ENCODE measurements around the gene GCK.

Gene GCK

DNA sequence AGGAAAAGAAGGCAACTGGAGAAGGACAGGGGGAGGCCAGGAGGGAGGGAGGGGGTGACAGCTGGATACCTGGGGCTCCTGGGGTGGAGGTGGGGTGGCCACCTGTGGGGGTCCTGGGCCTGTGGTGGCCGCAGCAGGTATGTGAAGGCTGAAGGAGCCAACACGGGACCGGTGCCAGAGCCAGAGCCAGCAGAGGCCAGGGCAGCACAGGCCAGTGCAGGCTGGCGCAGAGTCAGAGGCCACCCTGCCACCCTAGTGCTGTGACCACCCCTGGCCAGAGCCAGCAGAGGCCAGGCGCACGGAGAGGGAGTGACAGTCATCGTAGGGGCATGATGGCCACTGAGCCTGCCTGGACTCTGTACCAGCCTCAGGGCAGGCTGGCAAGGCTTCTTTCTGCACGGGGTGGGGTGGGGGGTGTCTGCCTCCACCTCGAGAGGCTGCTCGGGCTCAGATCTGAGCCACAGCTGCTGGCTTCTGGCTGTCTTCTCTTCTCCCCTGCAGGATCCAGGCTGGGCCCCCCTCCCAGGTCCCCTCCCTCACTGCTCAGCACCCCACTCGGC, 40.4 kb upstream of the GCK start:
- no peak for DNase-seq
- Histone ChIP-seq H3K9me3 (no peaks in the 10 kb centered on the region), H3K4me1 (no peaks in the 10 kb centered on the region), H3K4me3 (ENCODE audit: low read depth, low read length) (no peak overlapping the region), H3K27me3 (no peaks in the 10 kb centered on the region), H3K36me3 (no peaks in the 10 kb centered on the region)
- TF ChIP-seq, protein P1, sequence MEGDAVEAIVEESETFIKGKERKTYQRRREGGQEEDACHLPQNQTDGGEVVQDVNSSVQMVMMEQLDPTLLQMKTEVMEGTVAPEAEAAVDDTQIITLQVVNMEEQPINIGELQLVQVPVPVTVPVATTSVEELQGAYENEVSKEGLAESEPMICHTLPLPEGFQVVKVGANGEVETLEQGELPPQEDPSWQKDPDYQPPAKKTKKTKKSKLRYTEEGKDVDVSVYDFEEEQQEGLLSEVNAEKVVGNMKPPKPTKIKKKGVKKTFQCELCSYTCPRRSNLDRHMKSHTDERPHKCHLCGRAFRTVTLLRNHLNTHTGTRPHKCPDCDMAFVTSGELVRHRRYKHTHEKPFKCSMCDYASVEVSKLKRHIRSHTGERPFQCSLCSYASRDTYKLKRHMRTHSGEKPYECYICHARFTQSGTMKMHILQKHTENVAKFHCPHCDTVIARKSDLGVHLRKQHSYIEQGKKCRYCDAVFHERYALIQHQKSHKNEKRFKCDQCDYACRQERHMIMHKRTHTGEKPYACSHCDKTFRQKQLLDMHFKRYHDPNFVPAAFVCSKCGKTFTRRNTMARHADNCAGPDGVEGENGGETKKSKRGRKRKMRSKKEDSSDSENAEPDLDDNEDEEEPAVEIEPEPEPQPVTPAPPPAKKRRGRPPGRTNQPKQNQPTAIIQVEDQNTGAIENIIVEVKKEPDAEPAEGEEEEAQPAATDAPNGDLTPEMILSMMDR (IDR thresholded peaks at IDR 0.05; ENCODE audit: low read depth, low read length), result no peak

DNA sequence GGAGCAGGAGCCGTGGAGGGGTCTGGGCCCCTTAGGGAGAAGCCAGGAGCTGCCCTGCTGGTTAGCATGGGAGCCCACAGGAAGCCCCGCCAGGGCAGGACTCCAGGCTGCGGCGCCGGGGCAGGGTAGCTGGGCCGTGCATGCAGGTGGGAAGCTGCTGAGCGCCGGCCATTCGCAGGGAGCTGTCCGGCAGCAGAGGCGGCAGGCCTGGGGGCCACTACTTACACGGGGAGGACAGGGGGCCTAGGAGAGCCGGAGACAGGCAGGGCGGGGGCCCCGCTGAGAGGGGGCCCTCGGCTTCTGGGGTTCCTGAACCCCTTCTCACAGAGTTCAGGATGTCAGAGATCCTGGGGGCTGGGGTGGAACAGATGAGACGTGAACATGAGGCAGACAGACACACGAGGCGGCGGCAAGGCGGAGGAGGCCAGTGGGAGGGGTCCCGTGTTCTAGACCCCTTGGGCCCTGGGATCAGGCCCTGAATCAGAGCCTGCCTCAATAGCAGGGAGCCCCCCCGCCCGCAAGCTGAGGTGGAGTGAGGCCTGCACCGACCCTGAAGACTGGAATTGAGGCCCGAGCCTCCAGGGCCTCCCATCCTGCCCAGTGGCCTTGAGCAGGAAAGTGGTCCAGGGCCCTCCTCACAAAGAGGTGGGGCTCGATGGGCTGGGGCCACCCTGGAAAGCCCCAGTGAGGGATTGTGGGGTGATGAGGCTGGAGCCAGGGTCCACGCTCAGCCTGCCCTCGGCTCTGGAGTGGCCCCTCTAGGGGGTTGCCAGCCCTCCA, 39.5 kb upstream of the GCK start:
- no peak overlapping the region for H3K4me3 ChIP-seq (ENCODE audit: low read depth, low read length)
- H3K36me3 ChIP-seq, result no peaks in the 10 kb centered on the region
- H3K27me3 ChIP-seq, result no peaks in the 10 kb centered on the region
- DNase-seq, result no peak
- TF ChIP-seq, protein P1 (IDR thresholded peaks at IDR 0.05; ENCODE audit: low read depth, low read length), result no peak
- no peaks in the 10 kb centered on the region for H3K4me1 ChIP-seq
- H3K9me3 ChIP-seq, result no peaks in the 10 kb centered on the region

DNA sequence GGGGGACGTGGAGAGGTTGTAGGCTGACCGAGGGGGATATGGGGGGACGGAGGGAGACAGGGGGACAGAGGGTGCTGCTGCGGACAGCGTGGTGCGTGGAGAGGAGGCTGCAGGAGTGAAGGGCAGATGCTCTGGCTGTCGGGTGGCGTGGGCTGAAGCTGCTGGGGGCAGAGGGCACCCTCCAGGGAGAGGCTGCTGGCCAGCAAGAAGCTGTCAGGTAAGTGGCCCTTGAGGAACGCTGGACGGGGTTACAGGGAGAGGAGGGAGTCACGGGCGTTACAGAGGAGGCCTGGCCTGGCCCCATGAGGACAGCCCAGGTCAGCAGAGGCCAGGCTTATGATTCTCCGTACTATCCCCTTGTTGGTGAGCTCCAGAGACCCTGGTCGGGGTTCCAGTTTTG, 38.7 kb upstream of the GCK start:
- Histone ChIP-seq H3K9me3 (no peaks in the 10 kb centered on the region), H3K27me3 (no peaks in the 10 kb centered on the region), H3K4me1 (no peaks in the 10 kb centered on the region), H3K4me3 (ENCODE audit: low read depth, low read length) (no peak overlapping the region), H3K36me3 (no peaks in the 10 kb centered on the region)
- no peak for DNase-seq
- TF ChIP-seq, protein P1 (IDR thresholded peaks at IDR 0.05; ENCODE audit: low read depth, low read length), result no peak

DNA sequence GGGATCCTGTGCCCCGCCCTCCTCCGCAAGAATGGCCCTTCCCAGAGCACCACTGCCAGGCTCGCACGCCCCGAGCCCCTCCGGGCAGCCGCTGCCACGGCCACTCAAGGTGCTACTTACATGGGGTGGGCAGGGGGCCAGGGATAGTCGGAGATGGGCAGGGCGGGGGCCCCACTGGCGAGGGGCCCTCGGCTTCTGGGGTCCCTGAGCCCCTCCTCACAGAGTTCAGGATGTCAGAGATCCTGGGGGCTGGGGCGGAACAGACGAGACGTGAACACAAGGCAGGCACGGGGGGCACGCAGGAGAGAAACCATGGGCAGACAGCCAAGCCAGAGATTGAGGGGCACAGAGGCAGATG, 37.1 kb upstream of the GCK start:
- H3K36me3 ChIP-seq, result no peaks in the 10 kb centered on the region
- TF ChIP-seq, protein P1 (IDR thresholded peaks at IDR 0.05; ENCODE audit: low read depth, low read length), result no peak
- H3K27me3 ChIP-seq, result no peaks in the 10 kb centered on the region
- H3K4me3 ChIP-seq (ENCODE audit: low read depth, low read length), result no peak overlapping the region
- no peaks in the 10 kb centered on the region for H3K9me3 ChIP-seq
- no peaks in the 10 kb centered on the region for H3K4me1 ChIP-seq
- DNase-seq, result no peak

DNA sequence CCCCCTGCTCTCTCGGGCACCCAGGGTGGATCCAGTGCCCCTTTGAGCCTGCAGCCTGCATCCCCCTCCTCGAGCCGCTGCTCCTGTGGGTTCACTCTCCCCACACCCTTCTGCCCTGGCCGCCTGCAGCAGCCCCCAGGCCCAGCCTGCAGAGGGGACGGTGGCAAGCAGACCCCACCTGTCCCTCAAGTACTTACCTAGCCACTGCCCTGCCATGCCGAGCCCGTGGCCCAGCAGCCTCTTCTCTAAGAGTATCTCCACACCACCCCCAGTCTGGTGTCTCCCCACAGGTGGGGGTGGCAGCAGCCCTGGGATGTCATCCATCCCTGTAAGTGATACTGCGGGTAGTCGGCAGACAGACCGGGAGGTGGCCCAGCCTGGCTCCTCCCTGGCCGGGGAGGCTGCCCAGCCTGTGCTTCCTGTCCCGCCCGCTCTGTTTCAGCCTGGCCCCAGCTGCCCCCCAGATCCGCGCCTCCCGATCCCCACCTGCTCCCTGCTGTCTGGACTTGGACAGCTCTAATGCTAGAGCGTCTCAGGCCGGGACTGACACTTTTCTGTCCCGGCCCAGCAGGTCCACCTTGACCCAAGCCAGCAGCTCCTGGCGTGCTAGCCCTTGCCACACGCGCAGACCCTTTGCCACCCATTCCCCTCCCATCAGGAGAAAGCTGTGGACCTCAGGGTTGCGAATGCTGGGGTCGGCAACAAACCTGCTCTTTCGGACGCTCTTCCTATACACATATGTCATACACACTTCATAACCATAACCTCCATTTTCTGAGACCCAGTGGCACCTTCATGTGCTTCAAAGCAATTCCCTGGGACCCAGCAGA, 36.5 kb upstream of the GCK start:
- DNase-seq, result no peak

More for the DNA sequence above, 36.5 kb upstream of the GCK start:
- Histone ChIP-seq H3K4me3 (ENCODE audit: low read depth, low read length) (no peak overlapping the region), H3K36me3 (no peaks in the 10 kb centered on the region), H3K27me3 (no peaks in the 10 kb centered on the region), H3K4me1 (no peaks in the 10 kb centered on the region; the same call in 1 of the 2 replicates), H3K9me3 (no peaks in the 10 kb centered on the region)
- TF ChIP-seq, protein P1 (IDR thresholded peaks at IDR 0.05; ENCODE audit: low read depth, low read length), result no peak

Measured in BE2C (cell line).